Panc1 (cell line): Measurements from ENCODE around the gene TIMELESS. TPM values are rescaled to one million over a fixed set of nuclear protein-coding genes. Genes with fewer than 3 reads are reported as not detected.

Experiments
- ATAC-seq: fragments of 200-7000 bp; cut with Tn5 transposase; 2 replicates; pipeline ENCODE4 v1.9.1; 2020; ENCODE audit warnings: mild to moderate bottlenecking, moderate library complexity
- BruUV-seq: library from RNA; stranded (reverse); fragments of 400-500 nt; replicated peaks from 2 replicates; lab custom pipeline; 2021; lab: Mats Ljungman, UMichigan
- CTCF ChIA-PET: fragments of 300-600 bp; sonication (Branson Sonifier 250); formaldehyde crosslinking; loops from one replicate; lab custom pipeline; 2022; ENCODE audit warnings: antibody characterized with exemption; lab: Charles Lee
- POLR2A ChIA-PET: fragments of 300-600 bp; sonication (Branson Sonifier 250); formaldehyde crosslinking; loops from one replicate; lab custom pipeline; 2022; ENCODE audit warnings: antibody characterized with exemption; lab: Charles Lee
- DNase-seq: peaks from one replicate; pipeline ENCODE4 v3.0.0-alpha.2; 2010; ENCODE audit warnings: low read depth, low spot score
- H3K27ac ChIP-seq: 2 replicates; pipeline ENCODE4 v1.5.1; 2011; ENCODE audit warnings: mild to moderate bottlenecking, low read length, inconsistent platforms
- H3K27me3 ChIP-seq: fragments of 200-500 bp; sonication (Bioruptor generic); 2 replicates; pipeline ENCODE4 v1.6.0; 2014; ENCODE audit warnings: low read length, inconsistent platforms; ENCODE audit not compliant: control insufficient read depth, insufficient read depth
- H3K36me3 ChIP-seq: fragments of 200-500 bp; sonication (Bioruptor generic); 2 replicates; pipeline ENCODE4 v1.5.1; 2014; ENCODE audit warnings: inconsistent platforms, mild to moderate bottlenecking, low read length, moderate library complexity; ENCODE audit not compliant: control insufficient read depth, insufficient read depth
- H3K4me1 ChIP-seq: 2 replicates; pipeline ENCODE4 v1.5.1; 2011; ENCODE audit warnings: inconsistent platforms, mild to moderate bottlenecking, low read length, moderate library complexity; ENCODE audit not compliant: control insufficient read depth, insufficient read depth
- H3K4me3 ChIP-seq, 2 experiments: 2 replicates each; pipeline ENCODE4 v1.5.1; 2011 to 2012; ENCODE audit warnings: low read depth in 2 of 2, low read length in 2 of 2, mild to moderate bottlenecking in 2 of 2, inconsistent platforms in 1 of 2, moderate library complexity in 1 of 2
- H3K9me3 ChIP-seq: fragments of 200-500 bp; sonication (Bioruptor generic); 2 replicates; pipeline ENCODE4 v1.5.1; 2014; ENCODE audit warnings: low read depth, mild to moderate bottlenecking, inconsistent platforms, low read length, moderate library complexity; ENCODE audit not compliant: control insufficient read depth, insufficient read depth
- CTCF ChIP-seq: fragments of 450-650 bp; IDR thresholded peaks from 2 replicates; pipeline ENCODE4 v1.5.1; 2017; ENCODE audit warnings: mild to moderate bottlenecking
- POLR2AphosphoS5 ChIP-seq: IDR thresholded peaks from 2 replicates; pipeline ENCODE4 v1.6.1; 2012; ENCODE audit warnings: mild to moderate bottlenecking, low read depth, low read length, moderate library complexity
- REST ChIP-seq, 2 experiments: IDR thresholded peaks; 2 replicates each; pipeline ENCODE4 v1.6.1; 2011 to 2012; ENCODE audit warnings: low read depth in 2 of 2, control low read depth in 1 of 2, low read length in 1 of 2, mild to moderate bottlenecking in 1 of 2, moderate library complexity in 1 of 2; ENCODE audit not compliant: insufficient read depth in 1 of 2
- SIN3A ChIP-seq: IDR thresholded peaks from 2 replicates; pipeline ENCODE4 v1.6.1; 2012; ENCODE audit warnings: low read depth, mild to moderate bottlenecking, low read length, moderate library complexity, borderline replicate concordance; ENCODE audit not compliant: insufficient read depth
- TCF7L2 ChIP-seq: IDR thresholded peaks from 2 replicates; pipeline ENCODE4 v1.6.1; 2011; ENCODE audit warnings: mild to moderate bottlenecking, low read depth, low read length, inconsistent platforms
- in situ Hi-C: cut with HindIII; loops from 2 replicates; pipeline ENCODE4 v1.10.0; 2016; ENCODE audit warnings: low sequenced_read_pairs, low pct_unique_long_range_greater_than_20kb
- intact Hi-C: fragments of 100-400 bp; cut with micrococcal nuclease; formaldehyde crosslinking; loops from one replicate; pipeline ENCODE4 v1.10.0; 2022; ENCODE audit not compliant: unreplicated experiment
- total RNA-seq: library from RNA; stranded (reverse); gene quantifications from one replicate; pipeline ENCODE4 v1.2.1, GENCODE V29; 2021; ENCODE audit not compliant: unreplicated experiment

The TIMELESS gene
- total RNA-seq, 1 experiment from 2014 or later, result 46.2 TPM

GRCh38 chr12:56411781-56412639 lies 37.2 kb downstream of the TIMELESS start:
- TF ChIP-seq CTCF, result no peak
- TF ChIP-seq REST (IDR thresholded peaks at IDR 0.05; ENCODE audit: insufficient read depth in 1 of 2, low read depth in 2 of 2, low read length in 1 of 2), result no peak
- H3K27ac ChIP-seq, result no peak overlapping the region
- no peaks in the 10 kb centered on the region for H3K4me1 ChIP-seq
- H3K4me3 ChIP-seq, result no peak overlapping the region
- in situ Hi-C loops (no loop called here), intact Hi-C loops (no loop called here)
- no peaks in the 10 kb centered on the region for H3K9me3 ChIP-seq
- no peaks in the 10 kb centered on the region for H3K27me3 ChIP-seq
- CTCF ChIA-PET, result no interaction called here
- no TSS peak for BruUV-seq
- POLR2A ChIA-PET, result no interaction called here
- ATAC-seq (peak; percentile 19; the same call in 1 of the 2 replicates), DNase-seq (no peak)
- H3K36me3 ChIP-seq, result no peaks in the 10 kb centered on the region

GRCh38 chr12:56410768-56411167 lies 38.5 kb downstream of the TIMELESS start:
- DNase-seq (no peak), ATAC-seq (no peak)
- POLR2A ChIA-PET, result no interaction called here
- no peak overlapping the region for H3K4me3 ChIP-seq
- BruUV-seq, result no TSS peak
- in situ Hi-C loops, result no loop called here
- H3K27ac ChIP-seq, result no peak overlapping the region
- H3K4me1 ChIP-seq, result no peaks in the 10 kb centered on the region
- intact Hi-C loops, result no loop called here
- CTCF ChIA-PET, result no interaction called here
- H3K36me3 ChIP-seq, result no peaks in the 10 kb centered on the region
- TF ChIP-seq SIN3A, result no peak
- no peaks in the 10 kb centered on the region for H3K9me3 ChIP-seq
- no peaks in the 10 kb centered on the region for H3K27me3 ChIP-seq

GRCh38 chr12:56408799-56409417 lies 40.3 kb downstream of the TIMELESS start:
- H3K27me3 ChIP-seq, result no peaks in the 10 kb centered on the region
- H3K36me3 ChIP-seq, result no peaks in the 10 kb centered on the region
- in situ Hi-C loops (no loop called here), intact Hi-C loops (no loop called here)
- ChIA-PET CTCF (no interaction called here), POLR2A (no interaction called here)
- no peak overlapping the region for H3K27ac ChIP-seq
- no peak for TF ChIP-seq SIN3A
- no peak for TF ChIP-seq TCF7L2
- TF ChIP-seq REST (IDR thresholded peaks at IDR 0.05; ENCODE audit: insufficient read depth in 1 of 2, low read depth in 2 of 2, low read length in 1 of 2), result no peak
- no peak for TF ChIP-seq CTCF
- TF ChIP-seq POLR2AphosphoS5, result no peak
- BruUV-seq, result no TSS peak
- H3K4me1 ChIP-seq, result no peaks in the 10 kb centered on the region
- H3K4me3 ChIP-seq, result no peak overlapping the region
- DNase-seq, result no peak
- no peaks in the 10 kb centered on the region for H3K9me3 ChIP-seq
- ATAC-seq, result no peak
